ENCODE measurements around the gene CACNA1C. TPM values are rescaled to one million over a fixed set of nuclear protein-coding genes. Genes with fewer than 3 reads are reported as not detected.

The CACNA1C gene
- total RNA-seq, 2 donors from 2014 or later: 0.86 to 6.3 TPM

GRCh38 chr12:2016862-2017545, 35.8 kb upstream of the CACNA1C start:
- DNase-seq: no peak
- H3K27me3 Mint-ChIP-seq (ENCODE audit: insufficient read depth): peaks cover 5% of the 10 kb centered on the region
- H3K9ac ChIP-seq (ENCODE audit: extremely low read depth, low read length, poor library complexity, severe bottlenecking): no peak overlapping the region
- no peaks in the 10 kb centered on the region for H3K9me3 Mint-ChIP-seq
- 88 to 90% methylated on average over 7 to 9 of the region's 9 CpGs for WGBS, 2 experiments (ENCODE audit: insufficient coverage in 1 of 2, insufficient read length in 1 of 2)
- H3K4me3 ChIP-seq (ENCODE audit: low read length): no peak overlapping the region
- no peak for TF ChIP-seq CTCF (conservative IDR thresholded peaks at IDR 0.05)
- H3K9me3 ChIP-seq (ENCODE audit: control insufficient read depth, low read length): no peaks in the 10 kb centered on the region
- no peak overlapping the region for H3K4me3 Mint-ChIP-seq
- peaks cover 25% of the 10 kb centered on the region for H3K4me1 Mint-ChIP-seq
- no peak overlapping the region for H3K27ac Mint-ChIP-seq
- H3K27ac ChIP-seq (ENCODE audit: low read depth, low read length): no peak overlapping the region
- H3K27me3 ChIP-seq (ENCODE audit: control insufficient read depth, insufficient read depth, low read length, poor library complexity, severe bottlenecking): peaks cover 10% of the 10 kb centered on the region
- H3K36me3 Mint-ChIP-seq (ENCODE audit: low read depth): no peaks in the 10 kb centered on the region
- H3K36me3 ChIP-seq (ENCODE audit: control insufficient read depth, insufficient read depth, low read length): no peaks in the 10 kb centered on the region
- H3K4me1 ChIP-seq (ENCODE audit: control insufficient read depth, insufficient read depth, low read length): peaks cover 5% of the 10 kb centered on the region

GRCh38 chr12:2017546-2018337, 35.0 kb upstream of the CACNA1C start:
- TF ChIP-seq CTCF (conservative IDR thresholded peaks at IDR 0.05): no peak
- Histone ChIP-seq H3K4me3 (ENCODE audit: low read length) (no peak overlapping the region), H3K9me3 (ENCODE audit: control insufficient read depth, low read length) (no peaks in the 10 kb centered on the region), H3K36me3 (ENCODE audit: control insufficient read depth, insufficient read depth, low read length) (no peaks in the 10 kb centered on the region), H3K9ac (ENCODE audit: extremely low read depth, low read length, poor library complexity, severe bottlenecking) (no peak overlapping the region), H3K27ac (ENCODE audit: low read depth, low read length) (no peak overlapping the region), H3K4me1 (ENCODE audit: control insufficient read depth, insufficient read depth, low read length) (peaks cover 5% of the 10 kb centered on the region), H3K27me3 (ENCODE audit: control insufficient read depth, insufficient read depth, low read length, poor library complexity, severe bottlenecking) (peaks cover 10% of the 10 kb centered on the region)
- Mint-ChIP-seq H3K9me3 (no peaks in the 10 kb centered on the region), H3K27ac (no peak overlapping the region), H3K4me1 (peaks cover 22% of the 10 kb centered on the region), H3K36me3 (ENCODE audit: low read depth) (no peaks in the 10 kb centered on the region), H3K4me3 (no peak overlapping the region), H3K27me3 (ENCODE audit: insufficient read depth) (peaks cover 8% of the 10 kb centered on the region)
- WGBS, 2 experiments (ENCODE audit: insufficient coverage in 1 of 2, insufficient read length in 1 of 2): 57 to 82% methylated on average over 7 to 12 of the region's 12 CpGs
- DNase-seq: no peak

GRCh38 chr12:2018391-2018790, 34.4 kb upstream of the CACNA1C start:
- H3K27ac Mint-ChIP-seq: no peak overlapping the region
- TF ChIP-seq CTCF (conservative IDR thresholded peaks at IDR 0.05): no peak
- H3K36me3 ChIP-seq (ENCODE audit: control insufficient read depth, insufficient read depth, low read length): no peaks in the 10 kb centered on the region
- no peak overlapping the region for H3K4me3 Mint-ChIP-seq
- WGBS, 2 experiments (ENCODE audit: insufficient coverage in 1 of 2, insufficient read length in 1 of 2): 78 to 93% methylated on average over 5 to 6 of the region's 7 CpGs
- H3K27me3 ChIP-seq (ENCODE audit: control insufficient read depth, insufficient read depth, low read length, poor library complexity, severe bottlenecking): peaks cover 10% of the 10 kb centered on the region
- H3K9ac ChIP-seq (ENCODE audit: extremely low read depth, low read length, poor library complexity, severe bottlenecking): no peak overlapping the region
- no peaks in the 10 kb centered on the region for H3K36me3 Mint-ChIP-seq (ENCODE audit: low read depth)
- H3K27me3 Mint-ChIP-seq (ENCODE audit: insufficient read depth): peaks cover 13% of the 10 kb centered on the region
- peaks cover 19% of the 10 kb centered on the region for H3K4me1 Mint-ChIP-seq
- H3K9me3 Mint-ChIP-seq: no peaks in the 10 kb centered on the region
- H3K27ac ChIP-seq (ENCODE audit: low read depth, low read length): no peak overlapping the region
- no peaks in the 10 kb centered on the region for H3K9me3 ChIP-seq (ENCODE audit: control insufficient read depth, low read length)
- no peak for DNase-seq
- no peak overlapping the region for H3K4me3 ChIP-seq (ENCODE audit: low read length)
- peaks cover 5% of the 10 kb centered on the region for H3K4me1 ChIP-seq (ENCODE audit: control insufficient read depth, insufficient read depth, low read length)

Measured in endodermal cell (in vitro differentiated cells).